GM19043 (cell line): ENCODE data around the gene C11orf65.

Experiments
- ATAC-seq: cut with Tn5 transposase; IDR thresholded peaks from one replicate; pipeline ENCODE4 v1.9.1; 2021; ENCODE audit warnings: low read depth; ENCODE audit not compliant: unreplicated experiment

The C11orf65 gene, protein sequence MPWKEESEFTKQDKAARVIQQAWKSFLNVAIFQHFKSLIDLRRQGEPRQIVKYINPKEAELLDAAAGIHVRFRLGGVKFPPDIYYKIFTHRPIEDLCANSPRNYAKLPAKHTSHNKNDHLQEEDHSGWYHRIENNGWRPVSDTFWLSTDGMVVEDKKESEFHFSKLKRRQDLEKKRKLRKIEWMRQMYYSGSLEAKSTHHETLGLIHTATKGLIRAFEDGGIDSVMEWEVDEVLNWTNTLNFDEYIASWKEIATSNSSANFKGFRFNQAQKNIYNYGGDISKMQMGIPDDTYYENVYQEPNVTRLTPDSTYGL

DNA sequence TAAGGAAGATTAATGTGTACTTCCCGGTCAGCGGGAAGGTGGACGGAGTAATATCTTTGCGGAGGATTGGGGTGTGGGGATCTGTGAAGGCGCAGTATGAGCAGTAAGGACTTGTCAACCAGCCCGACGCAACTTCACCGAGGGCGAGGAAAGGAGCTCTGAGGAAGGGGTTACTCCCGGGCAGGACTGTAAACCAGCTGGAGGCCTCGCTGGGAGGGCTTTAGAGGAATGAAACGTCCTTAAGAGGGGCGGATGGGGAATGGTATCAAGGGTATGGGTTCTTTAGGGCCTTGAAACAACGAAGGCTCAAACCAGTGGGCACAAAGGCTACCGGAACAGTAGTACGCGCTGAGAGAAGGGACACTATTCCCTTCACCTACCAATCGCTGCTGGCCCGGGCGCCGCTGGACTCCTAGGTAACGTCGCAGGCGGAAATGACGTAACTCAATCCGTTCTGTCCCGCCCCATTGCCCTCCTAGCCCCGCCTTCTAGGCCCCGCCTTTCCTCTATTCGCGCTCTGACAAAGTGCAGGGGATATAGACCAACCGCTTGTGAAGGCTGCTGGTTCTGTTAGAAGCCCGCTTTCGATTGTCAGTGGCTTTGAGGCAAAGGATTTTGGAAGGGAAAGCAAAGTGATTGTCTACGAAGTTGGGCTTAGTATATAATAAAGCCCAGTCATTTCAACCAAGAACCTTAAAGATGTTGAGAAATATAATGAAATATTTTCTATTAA is at the start of gene C11orf65:
C11orf65 (minus strand) TSS at position 439 of the 733 bp plus-strand sequence. CDS start 5,970 bp downstream, outside the sequence.
- peak; percentile 98 for ATAC-seq

DNA sequence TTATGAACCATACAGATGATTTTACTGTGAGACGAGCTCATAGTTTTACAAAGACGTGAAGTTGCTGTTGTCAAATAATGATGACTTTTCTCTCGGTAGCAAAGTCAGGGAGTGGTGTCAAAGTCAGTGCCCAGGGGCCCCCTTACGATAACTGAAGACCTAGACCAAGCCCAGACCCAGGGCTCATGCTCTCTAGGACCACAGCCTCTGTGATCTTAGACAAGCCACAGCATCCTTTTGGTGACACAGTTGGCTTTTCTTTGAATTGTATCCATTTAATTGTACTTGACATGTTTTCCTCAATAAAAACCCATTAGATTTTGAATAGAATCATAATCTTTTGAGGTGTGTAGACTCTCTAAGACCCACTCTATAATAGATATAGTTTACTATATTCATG is 48.8 kb upstream of the C11orf65 start:
- ATAC-seq, result no peak

DNA sequence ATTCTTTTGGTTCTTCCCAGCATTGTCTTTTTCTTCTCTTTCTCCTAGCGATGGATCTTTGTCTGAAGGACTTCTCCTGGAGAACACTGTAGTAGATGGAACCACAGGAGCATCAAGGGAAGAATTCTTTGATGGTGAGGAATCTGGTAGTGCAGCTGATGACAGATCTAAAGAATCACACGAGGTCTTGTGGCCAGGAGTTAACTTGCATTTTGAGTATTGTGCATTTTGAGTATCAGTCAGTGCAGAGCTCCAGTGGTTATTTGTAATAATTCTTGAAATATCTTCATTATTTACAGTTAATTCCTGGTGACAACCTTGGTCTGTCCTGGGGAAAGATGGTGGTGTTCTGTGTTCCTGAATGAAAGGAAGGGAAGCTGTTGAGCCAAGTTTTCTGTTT is 45.4 kb upstream of the C11orf65 start:
- no peak for ATAC-seq

DNA sequence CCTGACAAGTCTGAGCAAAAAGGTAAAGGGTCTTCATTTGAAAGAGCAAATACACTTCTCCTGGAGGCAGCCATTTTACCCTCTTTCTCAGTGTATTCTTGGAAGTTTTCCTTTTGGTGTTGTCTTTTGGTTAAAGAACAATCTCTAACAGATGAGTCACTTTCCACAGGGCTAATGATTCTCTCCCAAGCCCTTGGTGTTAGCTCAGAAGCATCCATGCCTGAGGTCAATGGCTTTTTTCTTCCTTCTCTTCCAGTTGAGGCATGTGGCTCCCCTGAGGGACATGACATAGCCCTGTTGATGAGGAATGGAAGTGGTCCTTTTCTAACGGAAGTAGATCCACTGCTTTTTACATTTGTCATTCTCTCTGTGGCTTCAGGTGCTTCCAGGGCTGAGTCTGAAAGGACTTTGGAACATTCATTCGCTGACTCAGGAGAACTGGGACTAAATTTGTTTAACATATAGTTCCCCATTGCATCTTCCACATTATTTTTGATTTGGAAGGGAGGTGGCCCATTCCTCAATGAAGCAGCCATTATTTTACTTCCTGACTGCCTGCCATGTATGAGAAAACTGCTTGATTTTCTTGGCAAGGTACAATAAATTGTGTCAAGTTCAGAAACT is 44.6 kb upstream of the C11orf65 start:
- ATAC-seq, result no peak

DNA sequence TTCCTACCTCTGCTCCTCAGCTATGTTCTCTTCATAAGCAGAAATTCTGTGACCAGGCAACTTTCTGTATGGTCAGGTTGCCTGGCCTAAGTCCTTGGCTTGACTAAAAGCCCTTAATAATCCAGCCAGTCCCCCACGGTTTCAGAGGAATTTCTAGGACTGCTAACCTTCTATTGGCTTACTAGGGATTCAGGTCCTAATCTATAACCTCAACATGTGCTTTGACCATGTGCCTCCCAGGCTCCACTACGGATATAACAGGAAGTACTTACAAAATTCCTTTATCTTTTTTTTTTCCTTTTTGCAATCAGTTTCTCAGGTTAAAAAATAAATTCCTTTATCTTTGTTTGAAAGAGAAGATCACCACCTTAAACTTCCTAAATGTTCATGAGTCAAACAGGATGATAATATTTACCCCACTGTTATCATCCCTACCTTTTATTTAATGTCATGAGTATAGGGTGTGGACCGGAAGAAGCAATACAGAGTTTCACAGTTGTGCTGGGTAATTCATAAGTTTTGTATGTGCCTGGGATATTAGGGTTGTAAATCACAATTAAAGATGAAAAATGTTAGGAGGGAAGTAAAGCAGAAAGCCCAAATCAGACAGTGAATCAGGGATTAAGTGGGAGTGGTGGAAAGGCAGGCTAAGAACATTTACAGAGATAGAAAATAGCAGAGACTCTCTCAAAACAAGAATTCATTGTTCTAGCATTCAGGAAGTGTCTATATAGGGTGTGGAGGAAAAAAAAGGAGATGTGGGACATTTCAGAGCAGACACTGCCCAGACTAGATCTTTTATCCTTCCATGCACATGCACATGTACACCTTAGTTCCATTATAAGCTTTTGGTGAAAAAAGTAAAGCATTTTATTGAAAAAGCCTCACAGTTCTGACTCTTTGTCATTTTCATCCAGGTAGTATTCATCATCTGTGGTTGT is 41.6 kb upstream of the C11orf65 start:
- no peak for ATAC-seq

DNA sequence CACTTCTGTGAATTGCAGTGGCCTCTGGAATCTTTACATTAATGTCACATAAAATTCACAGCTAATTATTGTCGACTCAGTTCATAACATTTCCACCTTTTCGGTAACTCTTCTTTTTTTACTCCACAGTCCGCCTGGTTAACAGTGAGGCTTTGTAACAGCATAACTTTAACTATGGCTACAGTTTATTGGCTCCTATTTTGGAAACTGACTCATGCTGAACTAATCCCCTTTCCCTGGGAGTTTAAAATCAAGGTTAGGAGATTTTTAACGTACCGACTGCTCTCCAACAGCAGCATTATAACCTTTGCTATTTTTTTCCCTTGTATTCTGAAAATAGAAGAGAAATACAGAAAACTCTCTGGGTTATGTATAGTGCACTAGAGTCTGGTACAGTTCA is 34.1 kb upstream of the C11orf65 start:
- ATAC-seq, result no peak

DNA sequence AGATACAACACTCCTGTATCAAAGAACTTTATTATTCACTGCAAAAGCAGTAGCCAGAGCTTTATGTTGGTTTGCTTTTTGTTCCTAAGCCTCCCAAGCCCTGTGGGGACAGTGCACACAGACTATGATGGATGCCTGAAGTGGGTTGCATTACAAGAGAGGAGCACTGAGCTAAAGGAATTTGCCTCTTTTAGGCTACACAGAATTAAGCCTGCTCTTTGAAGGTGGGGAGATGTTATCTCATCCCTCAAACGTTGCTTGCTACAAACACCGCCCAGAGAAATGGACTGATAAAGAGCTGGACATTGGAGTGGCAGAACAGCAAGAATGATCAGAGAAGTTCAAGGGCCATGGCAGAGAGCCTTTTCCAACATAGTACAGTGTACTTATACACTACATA is 33.4 kb upstream of the C11orf65 start:
- ATAC-seq, result no peak

DNA sequence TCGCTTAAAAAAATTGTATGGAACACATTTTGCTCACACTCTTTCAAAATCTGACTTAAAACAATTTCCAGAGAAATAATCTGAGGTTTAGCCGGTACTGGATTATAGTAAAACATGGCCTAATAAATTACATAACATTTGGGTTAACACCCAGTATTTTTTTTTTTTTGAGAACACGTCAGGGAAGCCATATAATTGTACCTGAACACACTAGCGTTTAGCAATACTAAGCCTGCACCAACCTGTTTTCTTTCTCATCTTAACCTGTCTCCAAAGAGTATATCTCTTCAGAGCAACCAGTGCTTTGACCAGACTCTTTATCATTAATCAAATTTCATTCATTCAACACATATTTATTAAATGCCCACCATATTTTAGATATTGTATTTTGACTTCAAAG is 32.8 kb upstream of the C11orf65 start:
- ATAC-seq, result no peak

DNA sequence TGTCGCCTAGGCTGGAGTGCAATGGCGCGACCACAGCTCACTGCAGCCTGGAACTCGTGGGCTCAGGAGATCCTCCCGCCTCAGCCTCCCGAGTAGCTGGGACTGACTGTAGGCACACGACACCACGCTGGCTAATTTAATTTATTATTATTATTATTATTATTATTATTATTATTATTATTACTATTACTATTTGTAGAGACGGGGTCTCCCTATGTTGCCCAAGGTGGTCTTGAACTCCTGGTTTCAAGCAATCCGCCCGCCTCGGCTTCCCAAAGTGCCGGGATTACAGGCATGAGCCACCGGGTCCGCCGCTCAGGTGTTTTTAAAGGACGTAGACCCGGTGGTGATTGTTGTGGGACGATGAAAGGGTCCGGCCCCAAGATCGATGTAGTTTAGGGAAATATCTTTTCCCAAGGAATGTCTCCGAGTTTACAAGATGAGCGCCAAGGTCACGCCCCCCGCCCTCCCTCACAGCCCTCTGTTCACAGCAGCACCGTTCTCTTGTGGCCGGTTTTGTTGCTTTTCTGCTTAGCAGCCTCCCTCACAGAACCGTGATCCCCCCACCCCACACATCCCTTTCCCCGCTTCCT is 31.6 kb upstream of the C11orf65 start:
- no peak for ATAC-seq

DNA sequence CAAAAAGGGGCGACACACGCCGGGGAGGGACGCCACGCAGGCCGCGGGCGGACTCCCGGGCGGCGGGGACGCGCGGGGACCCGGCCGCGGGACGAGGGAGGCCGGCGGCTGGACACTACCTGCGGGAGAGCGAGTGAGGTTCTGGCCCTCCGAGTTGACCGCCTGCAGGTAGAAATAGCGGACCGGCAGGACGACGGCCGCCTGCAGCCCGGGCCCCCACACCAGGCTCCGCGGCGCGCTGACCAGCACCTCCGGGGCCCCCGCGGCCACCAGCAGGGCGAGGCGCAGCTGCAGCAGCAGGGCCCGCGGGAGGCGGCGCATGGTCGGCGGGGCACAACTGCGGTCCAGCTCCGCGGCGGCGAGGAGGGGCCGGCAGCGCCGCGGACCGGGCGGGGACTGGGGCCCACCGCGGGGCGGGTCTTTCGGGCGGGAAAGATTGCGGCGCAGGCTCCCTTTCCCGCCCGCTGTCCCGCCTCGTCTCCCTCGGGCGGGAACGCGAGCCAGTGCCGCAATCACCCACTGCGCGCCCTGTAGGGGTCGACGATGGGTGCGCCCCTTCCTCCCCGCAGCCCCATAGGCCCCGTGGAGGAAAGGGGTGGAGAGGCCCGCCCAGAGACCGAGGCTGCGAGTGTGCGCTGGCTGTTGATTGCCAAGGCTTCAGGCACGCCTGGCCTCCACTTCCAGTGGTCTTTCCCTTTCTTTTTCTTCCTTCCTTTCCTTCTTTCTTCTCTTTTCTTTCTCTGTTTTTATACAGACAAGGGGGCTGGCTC is 30.9 kb upstream of the C11orf65 start, which contains the start of gene POGLUT3:
POGLUT3 (minus strand) TSS at position 339 of the 770 bp plus-strand sequence; CDS start at position 321, 18 bp downstream.
- ATAC-seq, result peak; percentile 53

DNA sequence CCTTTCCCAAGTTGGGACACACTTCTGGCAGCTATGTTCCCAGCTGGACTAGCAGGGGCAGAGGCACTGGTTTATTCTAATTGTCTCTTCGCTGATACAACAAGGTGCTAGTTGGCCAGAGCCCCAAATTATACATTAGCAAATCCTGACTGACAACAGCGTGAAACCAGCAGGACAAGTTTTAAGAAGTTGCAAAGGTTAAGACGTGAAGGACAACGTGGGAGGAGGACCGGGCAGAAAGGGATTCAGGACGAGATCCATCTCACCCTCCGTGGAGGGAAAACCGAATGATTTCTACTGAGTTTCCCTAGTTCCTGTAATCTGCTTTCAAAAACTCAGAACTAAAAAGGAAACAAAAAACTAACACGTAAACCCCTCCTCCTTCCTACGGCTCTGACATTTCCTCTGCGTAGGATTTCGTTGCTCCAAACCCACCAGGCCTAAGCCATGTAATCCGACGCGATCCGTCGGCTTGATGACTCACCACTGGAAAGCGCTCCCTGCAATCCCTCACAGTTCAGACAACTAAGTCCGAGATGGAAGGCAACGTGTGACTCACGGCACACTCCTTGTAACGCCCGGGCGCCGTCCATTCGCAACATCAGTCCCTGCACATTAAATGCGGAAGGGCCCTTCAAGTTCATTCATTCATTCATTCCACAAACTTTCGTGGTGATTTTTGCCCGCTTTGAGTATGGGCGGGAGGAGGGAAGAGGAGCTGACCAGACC is 30.2 kb upstream of the C11orf65 start:
- ATAC-seq, result peak; percentile 47

DNA sequence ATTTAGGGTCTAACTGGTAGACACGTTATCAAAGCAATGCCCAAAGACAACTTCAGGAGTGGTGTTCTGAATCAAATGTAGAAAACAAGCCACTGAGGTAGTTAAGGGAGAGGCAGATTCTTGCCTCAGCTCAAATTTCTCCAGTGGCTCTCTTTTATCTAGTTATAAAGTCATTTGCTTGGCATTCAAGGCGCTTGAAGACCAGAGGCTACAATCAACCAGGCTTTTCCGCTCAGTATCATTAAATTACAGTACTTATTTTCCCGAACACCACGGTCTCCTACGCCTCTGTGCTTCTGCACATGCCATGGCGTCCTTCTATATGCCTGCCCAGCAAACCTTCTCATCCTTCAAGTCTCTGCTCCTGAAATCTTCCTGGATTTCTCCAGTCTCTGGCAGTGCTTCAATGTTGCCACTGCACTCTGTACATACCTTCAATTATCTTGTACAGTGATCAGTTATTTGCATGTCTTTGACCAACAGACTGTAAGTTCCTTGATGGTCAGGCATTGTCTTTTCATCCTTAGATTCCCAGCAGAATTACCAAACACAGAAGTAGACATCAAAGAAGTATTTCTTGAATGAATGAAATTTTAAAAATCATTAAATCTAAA is 29.4 kb upstream of the C11orf65 start:
- ATAC-seq, result no peak

DNA sequence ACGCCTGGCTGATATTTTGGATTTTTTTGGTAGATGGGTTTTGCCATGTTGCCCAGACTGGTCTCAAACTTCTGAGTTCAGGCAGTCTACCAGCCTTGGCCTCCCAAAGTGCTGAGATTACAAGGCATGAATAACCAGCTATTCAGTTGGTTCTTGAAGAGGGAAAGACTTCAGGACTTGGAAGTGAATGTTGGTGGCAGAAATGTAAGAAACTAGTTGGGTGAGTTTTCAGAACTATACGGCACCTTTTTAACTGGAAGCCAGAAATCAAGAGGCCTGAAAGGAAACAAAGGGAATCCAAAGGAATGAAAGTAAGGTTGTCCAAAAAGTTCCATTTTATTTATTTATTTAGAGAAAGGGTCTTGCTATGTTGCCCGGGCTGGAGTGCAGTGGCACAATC is 28.0 kb upstream of the C11orf65 start:
- no peak for ATAC-seq

DNA sequence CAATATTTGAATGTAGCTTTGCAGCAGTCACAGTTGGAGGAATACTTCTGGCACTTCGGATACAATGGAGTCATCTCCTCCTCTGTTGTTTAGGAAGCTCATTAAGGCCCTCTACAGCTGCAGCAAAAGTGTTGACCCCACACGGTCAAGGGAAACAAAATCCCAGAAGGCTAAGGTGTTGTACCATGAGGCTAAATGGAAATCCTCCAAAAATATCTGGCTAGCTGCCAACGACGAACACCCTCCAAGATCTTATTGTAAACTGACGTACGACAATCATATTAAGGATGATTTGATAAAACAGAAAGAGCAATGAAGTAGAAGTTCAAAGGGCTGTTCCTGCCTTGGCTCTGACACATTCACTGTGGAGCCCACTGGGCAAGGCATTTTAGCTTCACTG is 26.9 kb upstream of the C11orf65 start:
- ATAC-seq, result no peak

DNA sequence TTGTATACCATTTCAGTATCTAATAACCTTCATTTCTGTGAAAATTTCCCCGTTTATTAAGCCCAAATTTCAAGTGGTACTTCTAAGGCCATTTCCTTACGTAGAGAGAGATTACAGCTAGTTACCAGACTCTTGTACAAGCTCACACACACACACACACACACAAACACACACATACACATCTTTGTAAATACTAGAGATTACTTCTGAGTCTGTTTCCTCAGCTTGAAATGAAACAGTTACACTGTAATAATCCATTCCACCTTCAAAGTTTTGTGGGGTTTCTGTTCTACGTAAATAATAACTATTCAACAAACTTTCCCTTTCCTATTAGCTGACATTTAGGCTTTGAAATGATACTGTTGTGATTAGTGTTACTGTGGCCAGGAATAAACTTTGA is 24.6 kb upstream of the C11orf65 start:
- ATAC-seq, result no peak

DNA sequence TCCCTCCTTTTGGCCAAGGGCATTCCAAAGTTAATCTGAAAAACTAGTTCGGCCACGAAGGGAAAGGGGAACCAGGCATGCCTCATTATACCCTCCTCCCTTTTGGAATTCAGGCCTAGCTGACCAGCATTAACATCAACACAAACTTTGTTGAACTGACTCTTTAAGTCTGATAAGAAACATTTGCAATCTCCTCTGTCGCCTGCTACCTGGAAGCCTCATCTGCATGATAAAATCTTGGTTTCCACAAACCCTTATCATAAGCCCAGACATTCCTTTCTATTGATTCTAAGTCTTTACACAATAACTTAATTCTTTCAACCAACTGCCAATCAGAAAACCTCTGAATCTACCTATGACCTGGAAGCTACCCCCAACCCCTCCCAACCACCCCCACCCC is 19.5 kb upstream of the C11orf65 start:
- no peak for ATAC-seq

DNA sequence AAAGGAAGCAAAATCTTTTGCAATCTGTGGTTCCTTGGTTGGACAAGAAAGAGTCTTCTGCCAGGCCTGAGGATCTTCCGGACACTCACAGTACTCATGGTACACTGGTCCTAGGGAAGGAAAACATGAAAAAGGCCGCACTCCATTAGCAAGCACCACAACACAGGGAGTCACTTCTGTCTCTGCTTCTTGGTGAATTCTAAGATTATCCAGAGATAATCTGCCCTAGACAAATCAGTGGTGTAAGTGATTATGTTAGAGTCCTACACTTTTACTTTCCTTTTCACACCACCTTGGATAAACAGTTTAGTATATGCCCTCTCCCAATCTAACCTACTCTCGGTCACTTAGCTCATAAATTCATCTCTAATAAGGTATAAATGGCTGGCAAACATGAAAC is 19.0 kb upstream of the C11orf65 start:
- ATAC-seq, result no peak

DNA sequence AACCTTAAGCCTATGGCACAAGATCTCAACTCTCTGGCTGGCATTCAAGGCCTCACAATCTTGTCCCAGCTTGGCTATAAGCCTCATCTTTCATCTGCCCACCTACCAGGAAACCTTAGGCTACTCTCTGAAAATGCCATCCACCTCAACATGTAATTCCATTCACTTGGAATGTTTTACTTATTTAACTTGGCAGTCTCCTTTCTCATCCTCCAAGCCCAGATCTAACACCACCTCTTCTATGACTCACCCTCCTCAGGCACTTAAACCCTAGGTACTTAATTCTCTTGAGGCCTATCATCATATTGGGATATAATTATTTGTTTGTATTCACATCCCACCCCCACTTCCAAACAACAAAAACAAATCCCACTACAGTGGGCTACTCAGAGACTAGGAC is 15.8 kb upstream of the C11orf65 start:
- no peak for ATAC-seq
